ENCODE results near the gene CBFB.

DNA sequence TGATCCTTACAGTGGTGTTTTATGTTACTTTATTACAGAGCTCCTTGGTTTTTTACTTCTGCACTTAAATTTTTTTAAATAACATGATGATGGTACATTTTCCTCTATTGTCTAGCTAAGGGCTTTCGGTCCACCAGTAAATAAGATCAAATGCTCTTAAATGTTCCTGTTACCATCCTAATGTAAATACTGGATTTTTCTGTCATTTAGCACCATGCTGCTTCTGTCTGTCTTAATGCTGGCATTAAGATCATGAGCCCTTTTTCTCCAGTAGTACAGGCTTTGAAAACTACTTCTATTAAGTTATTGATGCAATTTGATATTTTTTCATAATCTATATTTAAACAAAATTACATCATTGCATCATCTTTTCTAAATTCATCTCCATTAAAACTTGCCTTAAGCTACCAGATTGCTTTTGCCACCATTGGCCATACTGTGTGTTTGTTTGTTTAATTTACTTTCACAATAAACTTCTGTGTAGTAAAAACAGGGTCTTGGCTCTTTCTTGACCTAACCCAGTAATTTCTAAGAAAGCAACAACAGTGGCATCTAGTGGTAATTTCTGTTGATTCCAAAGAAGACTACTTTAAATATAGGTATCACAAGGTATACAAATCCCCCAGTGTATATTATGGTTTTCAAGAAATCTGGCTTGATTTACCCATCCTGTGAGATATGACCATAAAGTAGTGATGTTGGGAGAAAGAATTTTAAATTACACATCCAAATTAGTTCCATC lies 71.8 kb downstream of the CBFB start:
- TF ChIP-seq ELF4 (IDR thresholded peaks at IDR 0.05), result no peak
- no peak for TF ChIP-seq SP1 (IDR thresholded peaks at IDR 0.05)
- TF ChIP-seq LEF1 (IDR thresholded peaks at IDR 0.05; ENCODE audit: borderline replicate concordance), result no peak
- no peak for TF ChIP-seq SUZ12 (IDR thresholded peaks at IDR 0.05)
- no peak for TF ChIP-seq FOXA1 (IDR thresholded peaks at IDR 0.05)
- no peak for TF ChIP-seq FOXK2 (IDR thresholded peaks at IDR 0.05)
- TF ChIP-seq BHLHE40 (IDR thresholded peaks at IDR 0.05; ENCODE audit: borderline replicate concordance), result no peak
- TF ChIP-seq ARNT (IDR thresholded peaks at IDR 0.05), result no peak
- TF ChIP-seq FOXM1 (IDR thresholded peaks at IDR 0.05; ENCODE audit: borderline replicate concordance), result no peak
- TF ChIP-seq PKNOX1 (IDR thresholded peaks at IDR 0.05), result peak; percentile 7; the same call in 1 of the 2 replicates
- no peak for TF ChIP-seq HDGF (IDR thresholded peaks at IDR 0.05; ENCODE audit: borderline replicate concordance)
- TF ChIP-seq CTBP1 (IDR thresholded peaks at IDR 0.05; ENCODE audit: borderline replicate concordance), result no peak
- TF ChIP-seq ZNF384 (IDR thresholded peaks at IDR 0.05), result no peak
- no peak for TF ChIP-seq TARDBP (IDR thresholded peaks at IDR 0.05)
